GM23338 (cell line): ENCODE data around the gene RPUSD3. TPM values are rescaled to one million over a fixed set of nuclear protein-coding genes. Genes with fewer than 3 reads are reported as not detected.

Experiments used
- ATAC-seq: fragments of 200-7000 bp; cut with Tn5 transposase; 3 replicates; pipeline ENCODE4 v1.9.1; 2020
- DNase-seq: peaks from one replicate; pipeline ENCODE4 v3.0.0-alpha.2; 2015; ENCODE audit warnings: low spot score
- H2AFZ ChIP-seq: fragments of 200-600 bp; sonication (generic); 2 replicates; pipeline ENCODE4 v1.8.0; 2016; ENCODE audit warnings: antibody characterized with exemption, mild to moderate bottlenecking, moderate library complexity
- H3F3A ChIP-seq: fragments of 200-600 bp; sonication (generic); replicated peaks from 2 replicates; pipeline ENCODE4 v1.8.0; 2017; ENCODE audit warnings: antibody characterized with exemption, mixed run types, low read depth
- H3K27ac ChIP-seq: fragments of 200-600 bp; sonication (generic); 2 replicates; pipeline ENCODE4 v1.6.1; 2016; ENCODE audit warnings: low read depth
- H3K27me3 ChIP-seq: fragments of 200-600 bp; sonication (generic); 2 replicates; pipeline ENCODE4 v1.8.0; 2016; ENCODE audit warnings: mild to moderate bottlenecking, mixed run types, moderate library complexity; ENCODE audit not compliant: insufficient read depth
- H3K36me3 ChIP-seq: fragments of 200-600 bp; sonication (generic); 2 replicates; pipeline ENCODE4 v1.8.0; 2016; ENCODE audit warnings: mild to moderate bottlenecking; ENCODE audit not compliant: insufficient read depth
- H3K4me1 ChIP-seq: fragments of 200-600 bp; sonication (generic); 2 replicates; pipeline ENCODE4 v1.8.0; 2016; ENCODE audit warnings: mild to moderate bottlenecking, moderate library complexity; ENCODE audit not compliant: insufficient read depth
- H3K4me2 ChIP-seq: fragments of 200-600 bp; sonication (generic); 2 replicates; pipeline ENCODE4 v1.7.1; 2017; ENCODE audit warnings: mixed run types
- H3K4me3 ChIP-seq: fragments of 200-600 bp; sonication (generic); 2 replicates; pipeline ENCODE4 v1.6.1; 2016; ENCODE audit warnings: mixed run types
- H3K79me2 ChIP-seq: fragments of 200-600 bp; sonication (generic); replicated peaks from 2 replicates; pipeline ENCODE4 v1.8.0; 2017; ENCODE audit warnings: mild to moderate bottlenecking; ENCODE audit not compliant: insufficient read depth
- H3K9me2 ChIP-seq: fragments of 200-600 bp; sonication (generic); 2 replicates; pipeline ENCODE4 v1.8.0; 2017; ENCODE audit not compliant: insufficient read depth
- H4K20me1 ChIP-seq: fragments of 200-600 bp; sonication (generic); replicated peaks from 2 replicates; pipeline ENCODE4 v1.8.0; 2017; ENCODE audit warnings: mild to moderate bottlenecking; ENCODE audit not compliant: insufficient read depth
- H3K27ac Mint-ChIP-seq: 2 replicates; pipeline ENCODE4 v1.8.0; 2020; ENCODE audit warnings: inconsistent platforms, mild to moderate bottlenecking, moderate library complexity, mixed read lengths
- H3K27me3 Mint-ChIP-seq: 3 replicates; pipeline ENCODE4 v1.8.0; 2022; ENCODE audit warnings: low read depth, mild to moderate bottlenecking, moderate library complexity, mixed read lengths, inconsistent platforms; ENCODE audit not compliant: insufficient read depth, poor library complexity
- H3K36me3 Mint-ChIP-seq: 3 replicates; pipeline ENCODE4 v1.8.0; 2021; ENCODE audit warnings: low read depth, mild to moderate bottlenecking, inconsistent platforms, moderate library complexity, mixed read lengths
- H3K4me1 Mint-ChIP-seq: 3 replicates; pipeline ENCODE4 v1.8.0; 2020; ENCODE audit warnings: mild to moderate bottlenecking, inconsistent platforms, mixed read lengths
- H3K4me3 Mint-ChIP-seq: 3 replicates; pipeline ENCODE4 v1.8.0; 2021; ENCODE audit warnings: moderate library complexity, mild to moderate bottlenecking, inconsistent platforms, mixed read lengths
- H3K9me3 Mint-ChIP-seq: 3 replicates; pipeline ENCODE4 v1.8.0; 2020; ENCODE audit warnings: moderate library complexity, mild to moderate bottlenecking, inconsistent platforms, mixed read lengths
- CREB1 ChIP-seq: fragments of 250-450 bp; sonication (Bioruptor Pico); IDR thresholded peaks from 2 replicates; pipeline ENCODE4 v1.5.0; 2020; ENCODE audit warnings: low read depth, mild to moderate bottlenecking, moderate library complexity
- CTCF ChIP-seq, 2 experiments: fragments of 200-600 bp in 1 of 2; sonication (generic) in 1 of 2; conservative IDR thresholded peaks; 2 replicates each; pipeline versions ENCODE4 v1.5.1 to v1.6.1; 2016 to 2017; ENCODE audit warnings: antibody characterized with exemption in 2 of 2, low read depth in 2 of 2, mild to moderate bottlenecking in 2 of 2, moderate library complexity in 1 of 2
- EZH2phosphoT487 ChIP-seq: fragments of 200-600 bp; sonication (generic); IDR thresholded peaks from one replicate; pipeline ENCODE4 v1.8.1; 2018; ENCODE audit warnings: antibody characterized with exemption; ENCODE audit not compliant: unreplicated experiment
- NANOG ChIP-seq: IDR thresholded peaks from 2 replicates; pipeline ENCODE4 v1.6.1; 2016; ENCODE audit warnings: antibody characterized with exemption, borderline replicate concordance
- POLR2AphosphoS5 ChIP-seq: IDR thresholded peaks from 2 replicates; pipeline ENCODE4 v1.6.1; 2016; ENCODE audit warnings: antibody characterized with exemption, low read depth
- STAT1 ChIP-seq: IDR thresholded peaks from one replicate; pipeline ENCODE4 v1.6.1; 2016; ENCODE audit warnings: antibody characterized with exemption; ENCODE audit not compliant: unreplicated experiment
- ZNF114 ChIP-seq: fragments of 250-450 bp; sonication (Bioruptor Pico); IDR thresholded peaks from 2 replicates; pipeline ENCODE4 v1.5.0; 2020; ENCODE audit warnings: mild to moderate bottlenecking, moderate library complexity
- ZNF331 ChIP-seq: fragments of 250-450 bp; sonication (Bioruptor Pico); IDR thresholded peaks from 2 replicates; pipeline ENCODE4 v1.5.0; 2020; ENCODE audit warnings: low read depth, mild to moderate bottlenecking, moderate library complexity
- ZNF462 ChIP-seq: fragments of 250-450 bp; sonication (Bioruptor Pico); IDR thresholded peaks from 2 replicates; pipeline ENCODE4 v1.5.0; 2020; ENCODE audit warnings: mild to moderate bottlenecking, moderate library complexity
- polyA plus RNA-seq: library from polyadenylated mRNA; unstranded; fragments of >200 nt; fragmentation: Nextera tagmentation; extraction: Ambion mirVana; gene quantifications from 2 replicates; pipeline ENCODE4 v1.2.1, GENCODE V29; 2016
- total RNA-seq: library from RNA; depleted of rRNA; stranded (reverse); fragments of >200 nt; shearing (Covaris generic); gene quantifications from 2 replicates; pipeline ENCODE4 v1.2.3, GENCODE V29; 2014

RPUSD3 gene
- total and polyA plus RNA-seq, 2 experiments from 2014 or later = 64.3 to 73.4 TPM

GRCh38 chr3:9809615-9810432 lies 34.0 kb downstream of the RPUSD3 start, which contains the start of gene TTLL3:
Gene TTLL3 (plus strand): TSS chr3:9810262. CDS start chr3:9810662, 400 bp downstream.
- no peak for TF ChIP-seq ZNF331 (CRISPR knock-in tag)
- no peak for TF ChIP-seq STAT1
- no peak for TF ChIP-seq CREB1 (CRISPR knock-in tag)
- peak; percentile 42; the same call in 1 of the 2 replicates for TF ChIP-seq POLR2AphosphoS5
- DNase-seq = peak; percentile 93
- H3K27ac ChIP-seq = peak within 1 kb of the TSS; percentile 59; the same call in 1 of the 2 replicates

GRCh38 chr3:9809239-9809614 lies 34.6 kb downstream of the RPUSD3 start:
- peaks cover 28% of the 10 kb centered on the region for H3K36me3 Mint-ChIP-seq
- Histone ChIP-seq H3K4me1 (peaks cover 7% of the 10 kb centered on the region; the same call in 1 of the 2 replicates), H3K79me2 (no peaks in the 10 kb centered on the region), H3F3A (peaks cover 26% of the 10 kb centered on the region), H3K36me3 (peaks cover 9% of the 10 kb centered on the region; the same call in 1 of the 2 replicates), H3K27ac (peak overlapping the region; percentile 59; the same call in 1 of the 2 replicates), H3K9me2 (no peaks in the 10 kb centered on the region), H3K4me3 (peak overlapping the region; percentile 83), H3K27me3 (peaks cover 17% of the 10 kb centered on the region), H2AFZ (peak overlapping the region; percentile 83; the same call in 1 of the 2 replicates), H4K20me1 (peaks cover 23% of the 10 kb centered on the region), H3K4me2 (peak overlapping the region; percentile 96)
- ATAC-seq = peak; percentile 2
- H3K27ac Mint-ChIP-seq = peak overlapping the region; percentile 8; the same call in 1 of the 2 replicates
- no peaks in the 10 kb centered on the region; the same call in 2 of the 3 replicates for H3K9me3 Mint-ChIP-seq
- H3K27me3 Mint-ChIP-seq = peaks cover 13% of the 10 kb centered on the region
- H3K4me1 Mint-ChIP-seq = peaks cover 22% of the 10 kb centered on the region
- H3K4me3 Mint-ChIP-seq = peak overlapping the region; percentile 77
- DNase-seq = peak; percentile 28
- TF ChIP-seq CREB1 (CRISPR knock-in tag) = no peak
- TF ChIP-seq CTCF (conservative IDR thresholded peaks at IDR 0.05; ENCODE audit: low read depth in 2 of 2) = no peak
- TF ChIP-seq NANOG = no peak
- no peak for TF ChIP-seq STAT1
- TF ChIP-seq EZH2phosphoT487 = no peak
- no peak for TF ChIP-seq ZNF114
- no peak for TF ChIP-seq ZNF462 (CRISPR knock-in tag)

More at GRCh38 chr3:9809615-9810432, 34.0 kb downstream of the RPUSD3 start, which contains the start of gene TTLL3:
- peak within 1 kb of the TSS; percentile 83 for H3K4me3 ChIP-seq
- H3K79me2 ChIP-seq = no peaks in the 10 kb centered on the region
- peak within 1 kb of the TSS; percentile 77 for H3K4me3 Mint-ChIP-seq
- H3K27me3 Mint-ChIP-seq = peaks cover 13% of the 10 kb centered on the region
- peaks cover 7% of the 10 kb centered on the region; the same call in 1 of the 2 replicates for H3K4me1 ChIP-seq
- peak within 1 kb of the TSS; percentile 96 for H3K4me2 ChIP-seq
- peaks cover 22% of the 10 kb centered on the region for H3K4me1 Mint-ChIP-seq
- peaks cover 17% of the 10 kb centered on the region for H4K20me1 ChIP-seq
- no peaks in the 10 kb centered on the region; the same call in 2 of the 3 replicates for H3K9me3 Mint-ChIP-seq
- H3K9me2 ChIP-seq = no peaks in the 10 kb centered on the region
- H2AFZ ChIP-seq = peak within 1 kb of the TSS; percentile 97
- H3K36me3 Mint-ChIP-seq = peaks cover 22% of the 10 kb centered on the region
- H3F3A ChIP-seq = peaks cover 26% of the 10 kb centered on the region
- H3K27me3 ChIP-seq = peaks cover 17% of the 10 kb centered on the region
- ATAC-seq = peak; percentile 74
- H3K36me3 ChIP-seq = peaks cover 4% of the 10 kb centered on the region; the same call in 1 of the 2 replicates
- peak within 1 kb of the TSS; percentile 8; the same call in 1 of the 2 replicates for H3K27ac Mint-ChIP-seq
